ENCODE measurements around the gene PLK2. TPM values are rescaled to one million over a fixed set of nuclear protein-coding genes. Genes with fewer than 3 reads are reported as not detected.

PLK2 gene
- total and polyA plus RNA-seq, 2 donors (not counting 3 experiments of a cell fraction or from before 2014, with no cell fraction given), result 199 to 250 TPM

DNA sequence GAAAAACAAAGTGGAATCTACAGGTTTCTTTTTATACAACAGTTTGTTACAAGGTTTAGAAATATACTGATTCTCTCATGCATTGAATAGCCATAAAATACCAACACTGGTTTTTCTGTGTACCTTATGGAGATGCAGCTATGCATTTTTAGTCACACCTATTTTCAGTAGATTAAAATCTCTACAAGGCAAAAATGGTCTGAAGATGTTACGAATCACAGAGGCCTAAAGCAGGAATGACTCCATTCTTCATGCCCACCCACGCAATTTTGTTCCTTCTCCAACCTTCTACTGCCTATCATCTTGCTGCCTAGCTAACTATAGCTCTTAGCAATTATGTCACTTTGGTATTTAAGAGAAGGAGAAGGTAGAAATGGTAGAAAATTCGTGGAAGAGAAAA is 9.9 kb downstream of the PLK2 start:
- peaks cover 9% of the 10 kb centered on the region for H3K79me2 ChIP-seq (ENCODE audit: control insufficient read depth, insufficient read depth, low read length)
- no peak overlapping the region for H2AFZ ChIP-seq (ENCODE audit: low read depth, low read length)
- H3K4me2 ChIP-seq (ENCODE audit: insufficient read depth, low read length), result no peak overlapping the region
- H3K4me1 ChIP-seq (ENCODE audit: control insufficient read depth, extremely low read depth, insufficient read depth, low read length), result peaks cover 14% of the 10 kb centered on the region
- peaks cover 14 to 17% of the 10 kb centered on the region in 2 experiments for H3K36me3 ChIP-seq (ENCODE audit: control insufficient read depth in 2 of 2, extremely low read depth in 1 of 2, insufficient read depth in 2 of 2, low read length in 2 of 2)
- ChIA-PET CTCF (interaction anchor here (0.8 to 5.0 kb wide), 6 partner anchors 261 to 1152 kb away, joined by 3 to 42 read pairs (median 7); no protein-coding TSS in a partner anchor), POLR2A (interaction anchor here (0.8 to 2.9 kb wide), 4 partner anchors 10 to 671 kb away, joined by 3 to 17 read pairs (median 10); partner anchors contain the start of gene PLK2)
- DNase-seq (ENCODE audit: low read depth, low spot score), result no peak
- no peaks in the 10 kb centered on the region for H3K9me1 ChIP-seq (replicated peaks; ENCODE audit: control insufficient read depth, extremely low read depth, insufficient read depth, low read length)
- no peak overlapping the region for H3K4me3 ChIP-seq (replicated peaks in 1 of 3; ENCODE audit: insufficient read depth in 1 of 3, low read depth in 1 of 3, low read length in 3 of 3)
- H3K27me3 ChIP-seq (ENCODE audit: control insufficient read depth in 2 of 2, insufficient read depth in 2 of 2, low read length in 2 of 2), result no peaks in the 10 kb centered on the region
- no peak for FAIRE-seq
- TF ChIP-seq JUN (IDR thresholded peaks at IDR 0.05; ENCODE audit: borderline replicate concordance, insufficient read depth, insufficient read length, low read depth) (no peak), FOS (IDR thresholded peaks at IDR 0.05; ENCODE audit: borderline replicate concordance, insufficient read depth, low read length) (no peak), GATA2 (IDR thresholded peaks at IDR 0.05; ENCODE audit: insufficient read depth, insufficient read length, low read depth, low read length) (no peak), EZH2 (IDR thresholded peaks at IDR 0.05; ENCODE audit: borderline replicate concordance, low read depth, low read length, severe bottlenecking) (no peak), MYC (IDR thresholded peaks at IDR 0.05; ENCODE audit: low read depth, low read length) (no peak), POLR2AphosphoS5 (IDR thresholded peaks at IDR 0.05; ENCODE audit: insufficient read depth, low read depth, low read length) (no peak), POLR2A (IDR thresholded peaks at IDR 0.05; ENCODE audit: low read depth, low read length) (no peak)
- TF ChIP-seq, protein P1, sequence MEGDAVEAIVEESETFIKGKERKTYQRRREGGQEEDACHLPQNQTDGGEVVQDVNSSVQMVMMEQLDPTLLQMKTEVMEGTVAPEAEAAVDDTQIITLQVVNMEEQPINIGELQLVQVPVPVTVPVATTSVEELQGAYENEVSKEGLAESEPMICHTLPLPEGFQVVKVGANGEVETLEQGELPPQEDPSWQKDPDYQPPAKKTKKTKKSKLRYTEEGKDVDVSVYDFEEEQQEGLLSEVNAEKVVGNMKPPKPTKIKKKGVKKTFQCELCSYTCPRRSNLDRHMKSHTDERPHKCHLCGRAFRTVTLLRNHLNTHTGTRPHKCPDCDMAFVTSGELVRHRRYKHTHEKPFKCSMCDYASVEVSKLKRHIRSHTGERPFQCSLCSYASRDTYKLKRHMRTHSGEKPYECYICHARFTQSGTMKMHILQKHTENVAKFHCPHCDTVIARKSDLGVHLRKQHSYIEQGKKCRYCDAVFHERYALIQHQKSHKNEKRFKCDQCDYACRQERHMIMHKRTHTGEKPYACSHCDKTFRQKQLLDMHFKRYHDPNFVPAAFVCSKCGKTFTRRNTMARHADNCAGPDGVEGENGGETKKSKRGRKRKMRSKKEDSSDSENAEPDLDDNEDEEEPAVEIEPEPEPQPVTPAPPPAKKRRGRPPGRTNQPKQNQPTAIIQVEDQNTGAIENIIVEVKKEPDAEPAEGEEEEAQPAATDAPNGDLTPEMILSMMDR (IDR thresholded peaks at IDR 0.05; ENCODE audit: extremely low read depth in 1 of 2, insufficient read depth in 1 of 2, low read depth in 1 of 2, low read length in 2 of 2), result no peak
- TF ChIP-seq, protein P2, sequence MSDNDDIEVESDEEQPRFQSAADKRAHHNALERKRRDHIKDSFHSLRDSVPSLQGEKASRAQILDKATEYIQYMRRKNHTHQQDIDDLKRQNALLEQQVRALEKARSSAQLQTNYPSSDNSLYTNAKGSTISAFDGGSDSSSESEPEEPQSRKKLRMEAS (IDR thresholded peaks at IDR 0.05; ENCODE audit: insufficient read depth, insufficient read length), result no peak
- intact Hi-C loops (cut with micrococcal nuclease) (no loop called here), dilution Hi-C loops (cut with MboI; ENCODE audit: extremely low pct_ligation_motif_present, low sequenced_read_pairs) (loop anchor here (25.0 kb wide), 2 partner anchors 663 to 963 kb away; partner anchors contain the start of gene ACTBL2)
- H3K9me3 ChIP-seq (replicated peaks; ENCODE audit: control insufficient read depth, insufficient read depth, low read length), result no peaks in the 10 kb centered on the region
- peaks cover 4% of the 10 kb centered on the region for H4K20me1 ChIP-seq (replicated peaks; ENCODE audit: control insufficient read depth, extremely low read depth, insufficient read depth, low read length)
- no peak overlapping the region for H3K27ac ChIP-seq (ENCODE audit: insufficient read depth, low read depth, low read length)
- BruUV-seq (replicated peaks), result no TSS peak
- no peak overlapping the region for H3K9ac ChIP-seq (replicated peaks; ENCODE audit: extremely low read depth, insufficient read depth, low read length)

Measured in endothelial cell of umbilical vein (primary cell).